ENCODE measurements around the gene CNIH3.
A peak's percentile ranks its signal among the peaks of the same experiment; 100 is the strongest.

CNIH3 gene

DNA sequence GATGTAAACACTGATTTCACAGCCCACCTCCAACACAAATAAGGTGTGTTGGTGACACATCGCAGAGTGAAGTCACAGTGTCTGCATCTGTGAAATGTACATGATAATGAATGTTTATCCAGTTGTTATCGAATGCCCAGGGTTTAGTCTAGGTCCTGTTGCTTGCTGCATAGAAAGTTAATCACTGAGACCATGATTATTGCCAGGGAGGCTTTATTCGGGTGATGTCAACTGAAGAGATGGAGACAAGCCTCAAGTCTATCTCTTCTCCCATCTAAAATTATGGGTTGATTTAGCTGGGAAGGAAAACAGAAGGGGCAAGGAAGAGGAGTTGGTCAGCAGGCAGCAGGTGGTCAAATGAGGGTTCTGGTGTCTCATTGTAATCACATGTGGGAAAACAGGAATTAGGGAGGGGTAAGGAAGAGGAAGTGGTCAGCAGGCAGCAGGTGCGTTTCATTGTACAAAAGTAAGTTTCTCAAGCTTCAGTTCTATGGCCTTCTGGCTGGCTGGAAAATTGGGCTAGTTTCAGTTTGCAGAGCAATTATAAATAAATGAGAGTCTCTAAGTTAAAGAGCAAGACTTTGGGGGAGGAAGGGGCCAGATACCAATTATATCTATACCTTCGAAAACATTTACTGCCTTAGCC is 167.0 kb downstream of the CNIH3 start:
- peaks cover 0 to 6% (median 4%) of the 10 kb centered on the region in 5 experiments for H3K9me3 ChIP-seq (ENCODE audit: control extremely low read depth in 1 of 5, control insufficient read depth in 4 of 5, insufficient read depth in 2 of 5, low read depth in 1 of 5, low read length in 4 of 5)
- 69% methylated on average over 2 of the region's 5 CpGs for WGBS (ENCODE audit: insufficient coverage)
- ChIA-PET CTCF (no interaction called here), POLR2A (no interaction called here)
- peak in 2 of 3 donors; percentile 6 to 25 for DNase-seq
- no peaks in the 10 kb centered on the region for H3K36me3 ChIP-seq (ENCODE audit: control insufficient read depth in 4 of 4, insufficient read depth in 4 of 4, low read length in 3 of 4)
- no peak overlapping the region for H3K27ac ChIP-seq (ENCODE audit: insufficient read depth in 1 of 2, low read depth in 1 of 2, low read length in 2 of 2, poor library complexity in 1 of 2, severe bottlenecking in 2 of 2)
- no peak overlapping the region for H3K4me3 ChIP-seq (ENCODE audit: control insufficient read depth in 1 of 7, extremely low read depth in 1 of 7, insufficient read depth in 4 of 7, low read depth in 2 of 7, low read length in 6 of 7)
- peaks cover 6 to 27% (median 10%) of the 10 kb centered on the region in 4 experiments for H3K4me1 ChIP-seq (ENCODE audit: control extremely low read depth in 1 of 4, control insufficient read depth in 4 of 4, insufficient read depth in 4 of 4, low read length in 3 of 4)
- no peaks in the 10 kb centered on the region for H3K27me3 ChIP-seq (replicated peaks in 2 of 5; ENCODE audit: control insufficient read depth in 4 of 5, insufficient read depth in 5 of 5, low read length in 4 of 5)

GRCh38 chr1:224784265-224785039 is 168.3 kb downstream of the CNIH3 start:
- no peak overlapping the region for H3K4me3 ChIP-seq (ENCODE audit: control insufficient read depth in 1 of 7, extremely low read depth in 1 of 7, insufficient read depth in 4 of 7, low read depth in 2 of 7, low read length in 6 of 7)
- WGBS (ENCODE audit: insufficient coverage) = 95% methylated on average over 3 of the region's 4 CpGs
- POLR2A ChIA-PET = no interaction called here
- peaks cover 0 to 6% (median 4%) of the 10 kb centered on the region in 5 experiments for H3K9me3 ChIP-seq (ENCODE audit: control extremely low read depth in 1 of 5, control insufficient read depth in 4 of 5, insufficient read depth in 2 of 5, low read depth in 1 of 5, low read length in 4 of 5)
- peaks cover 6 to 27% (median 10%) of the 10 kb centered on the region in 4 experiments for H3K4me1 ChIP-seq (ENCODE audit: control extremely low read depth in 1 of 4, control insufficient read depth in 4 of 4, insufficient read depth in 4 of 4, low read length in 3 of 4)
- CTCF ChIA-PET = no interaction called here
- no peaks in the 10 kb centered on the region for H3K27me3 ChIP-seq (replicated peaks in 2 of 5; ENCODE audit: control insufficient read depth in 4 of 5, insufficient read depth in 5 of 5, low read length in 4 of 5)
- H3K36me3 ChIP-seq (ENCODE audit: control insufficient read depth in 4 of 4, insufficient read depth in 4 of 4, low read length in 3 of 4) = no peaks in the 10 kb centered on the region
- no peak overlapping the region for H3K27ac ChIP-seq (ENCODE audit: insufficient read depth in 1 of 2, low read depth in 1 of 2, low read length in 2 of 2, poor library complexity in 1 of 2, severe bottlenecking in 2 of 2)
- DNase-seq = peak in 2 of 3 donors; percentile 10 to 26

DNA sequence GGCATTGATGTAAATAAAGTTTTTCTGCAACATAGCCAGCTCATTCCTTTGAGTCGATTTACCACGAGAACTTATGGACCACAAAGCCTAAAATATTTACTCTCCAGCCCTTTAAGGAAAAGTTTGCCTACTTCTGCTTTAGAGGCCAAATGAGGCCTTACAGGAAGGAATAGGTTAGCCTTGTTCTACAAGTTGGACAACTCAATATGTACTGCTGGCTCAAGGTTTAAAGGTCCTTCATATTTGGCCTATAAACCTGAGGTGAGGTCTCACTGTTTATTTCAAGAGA is 168.9 kb downstream of the CNIH3 start:
- no peak overlapping the region for H3K27ac ChIP-seq (ENCODE audit: insufficient read depth in 1 of 2, low read depth in 1 of 2, low read length in 2 of 2, poor library complexity in 1 of 2, severe bottlenecking in 2 of 2)
- no peaks in the 10 kb centered on the region for H3K27me3 ChIP-seq (replicated peaks in 2 of 5; ENCODE audit: control insufficient read depth in 4 of 5, insufficient read depth in 5 of 5, low read length in 4 of 5)
- ChIA-PET POLR2A (no interaction called here), CTCF (no interaction called here)
- no peaks in the 10 kb centered on the region for H3K36me3 ChIP-seq (ENCODE audit: control insufficient read depth in 4 of 4, insufficient read depth in 4 of 4, low read length in 3 of 4)
- peaks cover 6 to 27% (median 10%) of the 10 kb centered on the region in 4 experiments for H3K4me1 ChIP-seq (ENCODE audit: control extremely low read depth in 1 of 4, control insufficient read depth in 4 of 4, insufficient read depth in 4 of 4, low read length in 3 of 4)
- peaks cover 0 to 6% (median 4%) of the 10 kb centered on the region in 5 experiments for H3K9me3 ChIP-seq (ENCODE audit: control extremely low read depth in 1 of 5, control insufficient read depth in 4 of 5, insufficient read depth in 2 of 5, low read depth in 1 of 5, low read length in 4 of 5)
- H3K4me3 ChIP-seq (ENCODE audit: control insufficient read depth in 1 of 7, extremely low read depth in 1 of 7, insufficient read depth in 4 of 7, low read depth in 2 of 7, low read length in 6 of 7) = no peak overlapping the region
- WGBS (ENCODE audit: insufficient coverage) = 38% methylated on average over 2 of the region's 2 CpGs
- DNase-seq = peak in 1 of 3 donors; percentile 4

GRCh38 chr1:224785622-224786021 is 169.5 kb downstream of the CNIH3 start:
- H3K4me1 ChIP-seq (ENCODE audit: control extremely low read depth in 1 of 4, control insufficient read depth in 4 of 4, insufficient read depth in 4 of 4, low read length in 3 of 4) = peaks cover 6 to 27% (median 10%) of the 10 kb centered on the region in 4 experiments
- ChIA-PET CTCF (no interaction called here), POLR2A (no interaction called here)
- H3K36me3 ChIP-seq (ENCODE audit: control insufficient read depth in 4 of 4, insufficient read depth in 4 of 4, low read length in 3 of 4) = no peaks in the 10 kb centered on the region
- no peak overlapping the region for H3K27ac ChIP-seq (ENCODE audit: insufficient read depth in 1 of 2, low read depth in 1 of 2, low read length in 2 of 2, poor library complexity in 1 of 2, severe bottlenecking in 2 of 2)
- H3K9me3 ChIP-seq (ENCODE audit: control extremely low read depth in 1 of 5, control insufficient read depth in 4 of 5, insufficient read depth in 2 of 5, low read depth in 1 of 5, low read length in 4 of 5) = peaks cover 0 to 6% (median 2%) of the 10 kb centered on the region in 5 experiments
- no peak overlapping the region for H3K4me3 ChIP-seq (ENCODE audit: control insufficient read depth in 1 of 7, extremely low read depth in 1 of 7, insufficient read depth in 4 of 7, low read depth in 2 of 7, low read length in 6 of 7)
- 100% methylated on average over 3 of the region's 3 CpGs for WGBS (ENCODE audit: insufficient coverage)
- no peak for DNase-seq
- no peaks in the 10 kb centered on the region for H3K27me3 ChIP-seq (replicated peaks in 2 of 5; ENCODE audit: control insufficient read depth in 4 of 5, insufficient read depth in 5 of 5, low read length in 4 of 5)

- ChIA-PET CTCF (no interaction called here), POLR2A (no interaction called here)
- Histone ChIP-seq H3K36me3 (ENCODE audit: control insufficient read depth in 4 of 4, insufficient read depth in 4 of 4, low read length in 3 of 4) (no peaks in the 10 kb centered on the region), H3K27me3 (replicated peaks in 2 of 5; ENCODE audit: control insufficient read depth in 4 of 5, insufficient read depth in 5 of 5, low read length in 4 of 5) (no peaks in the 10 kb centered on the region), H3K4me1 (ENCODE audit: control extremely low read depth in 1 of 4, control insufficient read depth in 4 of 4, insufficient read depth in 4 of 4, low read length in 3 of 4) (peaks cover 8 to 27% (median 10%) of the 10 kb centered on the region in 4 experiments), H3K27ac (ENCODE audit: insufficient read depth in 1 of 2, low read depth in 1 of 2, low read length in 2 of 2, poor library complexity in 1 of 2, severe bottlenecking in 2 of 2) (no peak overlapping the region), H3K9me3 (ENCODE audit: control extremely low read depth in 1 of 5, control insufficient read depth in 4 of 5, insufficient read depth in 2 of 5, low read depth in 1 of 5, low read length in 4 of 5) (peaks cover 0 to 6% (median 2%) of the 10 kb centered on the region in 5 experiments), H3K4me3 (ENCODE audit: control insufficient read depth in 1 of 7, extremely low read depth in 1 of 7, insufficient read depth in 4 of 7, low read depth in 2 of 7, low read length in 6 of 7) (no peak overlapping the region)
- WGBS (ENCODE audit: insufficient coverage) = 83% methylated on average over 2 of the region's 3 CpGs
- DNase-seq = no peak
Measured at GRCh38 chr1:224786533-224787250, 170.6 kb downstream of the CNIH3 start.

DNA sequence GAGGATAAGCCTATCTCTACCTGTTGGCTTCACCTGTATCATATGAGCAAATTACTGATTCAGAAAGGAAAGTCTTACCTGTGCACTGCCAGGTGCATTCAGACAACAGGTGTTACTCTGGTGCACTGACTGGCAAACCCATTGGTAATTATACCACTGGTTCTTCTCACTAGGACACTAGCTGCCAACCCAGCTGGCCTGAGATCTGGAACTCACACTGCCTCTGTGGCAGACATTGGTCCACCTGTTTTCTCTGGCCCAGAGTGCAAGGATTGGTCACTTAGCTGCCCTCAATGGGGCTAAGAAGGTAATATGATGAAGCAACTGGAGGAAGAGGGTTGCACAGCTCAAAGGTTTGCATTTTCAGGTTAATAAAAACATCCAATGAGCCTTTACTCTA is 173.2 kb downstream of the CNIH3 start:
- Histone ChIP-seq H3K27ac (ENCODE audit: insufficient read depth in 1 of 2, low read depth in 1 of 2, low read length in 2 of 2, poor library complexity in 1 of 2, severe bottlenecking in 2 of 2) (no peak overlapping the region), H3K4me1 (ENCODE audit: control extremely low read depth in 1 of 4, control insufficient read depth in 4 of 4, insufficient read depth in 4 of 4, low read length in 3 of 4) (peaks cover 0 to 5% (median 1%) of the 10 kb centered on the region in 4 experiments), H3K36me3 (ENCODE audit: control insufficient read depth in 4 of 4, insufficient read depth in 4 of 4, low read length in 3 of 4) (no peaks in the 10 kb centered on the region), H3K27me3 (replicated peaks in 2 of 5; ENCODE audit: control insufficient read depth in 4 of 5, insufficient read depth in 5 of 5, low read length in 4 of 5) (no peaks in the 10 kb centered on the region), H3K4me3 (ENCODE audit: control insufficient read depth in 1 of 7, extremely low read depth in 1 of 7, insufficient read depth in 4 of 7, low read depth in 2 of 7, low read length in 6 of 7) (no peak overlapping the region), H3K9me3 (ENCODE audit: control extremely low read depth in 1 of 5, control insufficient read depth in 4 of 5, insufficient read depth in 2 of 5, low read depth in 1 of 5, low read length in 4 of 5) (peaks cover 0 to 6% (median 2%) of the 10 kb centered on the region in 5 experiments)
- DNase-seq = no peak
- CTCF ChIA-PET = no interaction called here
- POLR2A ChIA-PET = no interaction called here

Data from common myeloid progenitor, CD34-positive (primary cell).